HS-27A (cell line): ENCODE data around the gene GTSE1.
A peak's percentile ranks its signal among the peaks of the same experiment; 100 is the strongest.

Source experiments
- DNase-seq: peaks from one replicate; pipeline ENCODE4 v3.0.0-alpha.2; 2012; ENCODE audit warnings: low read depth, missing footprints

GTSE1 gene

GRCh38 chr22:46327691-46328465 is 31.2 kb downstream of the GTSE1 start:
- DNase-seq: no peak

- DNase-seq: no peak
These were observed 32.1 kb downstream of the GTSE1 start for GRCh38 chr22:46328797-46329196.

- DNase-seq: no peak
These were observed 32.9 kb downstream of the GTSE1 start for GRCh38 chr22:46329616-46330015.

GRCh38 chr22:46330426-46330825 is 33.8 kb downstream of the GTSE1 start:
- DNase-seq: no peak

- no peak for DNase-seq
These were observed 34.8 kb downstream of the GTSE1 start for GRCh38 chr22:46331496-46331895.

- DNase-seq: peak; percentile 27
These were observed 38.8 kb downstream of the GTSE1 start, which contains the start of gene TRMU for GRCh38 chr22:46335201-46336118. TRMU (plus strand) TSS chr22:46335714; CDS start chr22:46335765, 51 bp downstream.

GRCh38 chr22:46336119-46337078 is 39.7 kb downstream of the GTSE1 start:
- DNase-seq: no peak

GRCh38 chr22:46337870-46338269 is 41.2 kb downstream of the GTSE1 start:
- no peak for DNase-seq

- DNase-seq: no peak
These were observed 42.0 kb downstream of the GTSE1 start for GRCh38 chr22:46338636-46339035.

GRCh38 chr22:46339956-46340355 is 43.3 kb downstream of the GTSE1 start:
- no peak for DNase-seq

- DNase-seq: no peak
These were observed 44.0 kb downstream of the GTSE1 start for GRCh38 chr22:46340676-46341075.

GRCh38 chr22:46346680-46347405 is 50.2 kb downstream of the GTSE1 start:
- no peak for DNase-seq

- DNase-seq: no peak
These were observed 51.0 kb downstream of the GTSE1 start for GRCh38 chr22:46347646-46348045.

GRCh38 chr22:46348099-46348695 is 51.5 kb downstream of the GTSE1 start:
- DNase-seq: no peak

- DNase-seq: no peak
These were observed 52.6 kb downstream of the GTSE1 start for GRCh38 chr22:46349238-46349637.

- no peak for DNase-seq
These were observed 53.0 kb downstream of the GTSE1 start for GRCh38 chr22:46349681-46350080.

GRCh38 chr22:46350121-46350520 is 53.5 kb downstream of the GTSE1 start:
- no peak for DNase-seq

GRCh38 chr22:46350646-46351045 is 54.0 kb downstream of the GTSE1 start:
- no peak for DNase-seq

GRCh38 chr22:46351131-46351735 is 54.6 kb downstream of the GTSE1 start:
- DNase-seq: no peak

GRCh38 chr22:46351767-46352166 is 55.1 kb downstream of the GTSE1 start:
- DNase-seq: no peak
